ENCODE data around the gene PIP5K1B. TPM values are rescaled to one million over a fixed set of nuclear protein-coding genes. Genes with fewer than 3 reads are reported as not detected.
"Not testable (repeated sequence)": the region's sequence is repeated elsewhere in the genome, so short reads cannot be mapped to it uniquely, and the experiment has no call there.

PIP5K1B gene
- total and polyA plus RNA-seq, 2 donors (not counting 1 experiment from before 2014, with no cell fraction given) = 11.8 to 24.1 TPM

GRCh38 chr9:69047371-69047770 lies 342.3 kb downstream of the PIP5K1B start:
- H3K4me1 ChIP-seq (ENCODE audit: control insufficient read depth in 2 of 2, insufficient read depth in 2 of 2, low read length in 2 of 2) = no peaks in the 10 kb centered on the region
- DNase-seq = no peak
- H2AFZ ChIP-seq (ENCODE audit: insufficient read depth, low read depth, low read length, poor library complexity, severe bottlenecking) = no peak overlapping the region
- no peak for TF ChIP-seq CTCF (IDR thresholded peaks at IDR 0.05)
- no peak for TF ChIP-seq EZH2 (IDR thresholded peaks at IDR 0.05; ENCODE audit: borderline replicate concordance, insufficient read depth, low read depth, low read length, poor library complexity, severe bottlenecking)
- Mint-ChIP-seq H3K27ac (no peak overlapping the region), H3K27me3 (no peaks in the 10 kb centered on the region), H3K9me3 (ENCODE audit: insufficient read depth) (no peaks in the 10 kb centered on the region), H3K4me1 (peaks cover 3% of the 10 kb centered on the region), H3K4me3 (no peak overlapping the region)
- H3K36me3 ChIP-seq (replicated peaks in 1 of 2; ENCODE audit: control extremely low read depth in 1 of 2, control insufficient read depth in 1 of 2, extremely low read depth in 1 of 2, insufficient read depth in 2 of 2, low read length in 1 of 2) = peaks cover 2 to 15% of the 10 kb centered on the region in 2 experiments
- no peak overlapping the region for H3K27ac ChIP-seq (ENCODE audit: low read length in 2 of 2)
- H3K4me2 ChIP-seq (replicated peaks; ENCODE audit: low read depth, low read length, poor library complexity, severe bottlenecking) = no peak overlapping the region
- CTCF ChIA-PET = interaction anchor here (0.8 to 1.4 kb wide), 2 partner anchors 11 to 13 kb away, joined by 3 to 6 read pairs; no protein-coding TSS in a partner anchor
- no peak overlapping the region for H3K4me3 ChIP-seq (ENCODE audit: control extremely low read depth in 1 of 5, extremely low read depth in 1 of 5, insufficient read depth in 1 of 5, low read depth in 2 of 5, low read length in 4 of 5)
- H3K79me2 ChIP-seq (ENCODE audit: control insufficient read depth, insufficient read depth, low read length) = no peaks in the 10 kb centered on the region
- intact Hi-C loops (cut with micrococcal nuclease) = no loop called here
- 30% methylated on average over 4 of the region's 4 CpGs for WGBS (ENCODE audit: insufficient coverage)
- no peak for ATAC-seq (ENCODE audit: low read depth)
- no peaks in the 10 kb centered on the region for H3K9me3 ChIP-seq (ENCODE audit: control extremely low read depth in 1 of 3, control insufficient read depth in 2 of 3, insufficient read depth in 1 of 3, low read length in 2 of 3)
- no peak overlapping the region for H3K9ac ChIP-seq (ENCODE audit: low read length)
- POLR2A ChIA-PET = no interaction called here
- no peaks in the 10 kb centered on the region for H4K20me1 ChIP-seq (ENCODE audit: control insufficient read depth, insufficient read depth, low read length, poor library complexity, severe bottlenecking)
- H3K27me3 ChIP-seq (replicated peaks in 1 of 4; ENCODE audit: control extremely low read depth in 1 of 4, control insufficient read depth in 3 of 4, insufficient read depth in 4 of 4, low read length in 3 of 4) = no peaks in the 10 kb centered on the region

GRCh38 chr9:69049094-69049493 lies 344.1 kb downstream of the PIP5K1B start:
- H3K36me3 ChIP-seq (replicated peaks in 1 of 2; ENCODE audit: control extremely low read depth in 1 of 2, control insufficient read depth in 1 of 2, extremely low read depth in 1 of 2, insufficient read depth in 2 of 2, low read length in 1 of 2) = peaks cover 3 to 20% of the 10 kb centered on the region in 2 experiments
- no peak overlapping the region for H3K4me3 ChIP-seq (ENCODE audit: control extremely low read depth in 1 of 5, extremely low read depth in 1 of 5, insufficient read depth in 1 of 5, low read depth in 2 of 5, low read length in 4 of 5)
- no peaks in the 10 kb centered on the region for H4K20me1 ChIP-seq (ENCODE audit: control insufficient read depth, insufficient read depth, low read length, poor library complexity, severe bottlenecking)
- Mint-ChIP-seq H3K9me3 (ENCODE audit: insufficient read depth) (no peaks in the 10 kb centered on the region), H3K27me3 (no peaks in the 10 kb centered on the region), H3K4me1 (peaks cover 3% of the 10 kb centered on the region), H3K27ac (no peak overlapping the region), H3K4me3 (no peak overlapping the region)
- intact Hi-C loops (cut with micrococcal nuclease) = no loop called here
- H2AFZ ChIP-seq (ENCODE audit: insufficient read depth, low read depth, low read length, poor library complexity, severe bottlenecking) = no peak overlapping the region
- ATAC-seq (ENCODE audit: low read depth) = no peak
- no peaks in the 10 kb centered on the region for H3K27me3 ChIP-seq (replicated peaks in 1 of 4; ENCODE audit: control extremely low read depth in 1 of 4, control insufficient read depth in 3 of 4, insufficient read depth in 4 of 4, low read length in 3 of 4)
- H3K9me3 ChIP-seq (ENCODE audit: control extremely low read depth in 1 of 3, control insufficient read depth in 2 of 3, insufficient read depth in 1 of 3, low read length in 2 of 3) = no peaks in the 10 kb centered on the region
- DNase-seq = no peak
- TF ChIP-seq EZH2 (IDR thresholded peaks at IDR 0.05; ENCODE audit: borderline replicate concordance, insufficient read depth, low read depth, low read length, poor library complexity, severe bottlenecking) (no peak), CTCF (IDR thresholded peaks at IDR 0.05) (no peak)
- no peaks in the 10 kb centered on the region for H3K79me2 ChIP-seq (ENCODE audit: control insufficient read depth, insufficient read depth, low read length)
- no peak overlapping the region for H3K27ac ChIP-seq (ENCODE audit: low read length in 2 of 2)
- CTCF ChIA-PET = interaction anchor here (1.4 kb wide), 1 partner anchor 14 kb away, joined by 4 read pairs; the partner anchor contains the start of gene FXN
- no peak overlapping the region for H3K9ac ChIP-seq (ENCODE audit: low read length)
- no peak overlapping the region for H3K4me2 ChIP-seq (replicated peaks; ENCODE audit: low read depth, low read length, poor library complexity, severe bottlenecking)
- no peaks in the 10 kb centered on the region for H3K4me1 ChIP-seq (ENCODE audit: control insufficient read depth in 2 of 2, insufficient read depth in 2 of 2, low read length in 2 of 2)
- 95% methylated on average over 6 of the region's 6 CpGs for WGBS (ENCODE audit: insufficient coverage)
- POLR2A ChIA-PET = no interaction called here

GRCh38 chr9:69050936-69051335 lies 345.9 kb downstream of the PIP5K1B start:
- H3K4me3 ChIP-seq (ENCODE audit: control extremely low read depth in 1 of 5, extremely low read depth in 1 of 5, insufficient read depth in 1 of 5, low read depth in 2 of 5, low read length in 4 of 5); intact Hi-C loops (cut with micrococcal nuclease); H3K27ac ChIP-seq (ENCODE audit: low read length in 2 of 2); H3K4me2 ChIP-seq (replicated peaks; ENCODE audit: low read depth, low read length, poor library complexity, severe bottlenecking); H3K9ac ChIP-seq (ENCODE audit: low read length); H3K4me3 Mint-ChIP-seq; H3K27ac Mint-ChIP-seq; H2AFZ ChIP-seq (ENCODE audit: insufficient read depth, low read depth, low read length, poor library complexity, severe bottlenecking); H4K20me1 ChIP-seq (ENCODE audit: control insufficient read depth, insufficient read depth, low read length, poor library complexity, severe bottlenecking); ATAC-seq (ENCODE audit: low read depth); H3K9me3 ChIP-seq (ENCODE audit: control extremely low read depth in 1 of 3, control insufficient read depth in 2 of 3, insufficient read depth in 1 of 3, low read length in 2 of 3); POLR2A ChIA-PET; H3K27me3 Mint-ChIP-seq; H3K9me3 Mint-ChIP-seq (ENCODE audit: insufficient read depth); DNase-seq; H3K79me2 ChIP-seq (ENCODE audit: control insufficient read depth, insufficient read depth, low read length); H3K4me1 ChIP-seq (ENCODE audit: control insufficient read depth in 2 of 2, insufficient read depth in 2 of 2, low read length in 2 of 2); H3K27me3 ChIP-seq (replicated peaks in 1 of 4; ENCODE audit: control extremely low read depth in 1 of 4, control insufficient read depth in 3 of 4, insufficient read depth in 4 of 4, low read length in 3 of 4); H3K4me1 Mint-ChIP-seq: not testable (repeated sequence)
- H3K36me3 ChIP-seq (replicated peaks in 1 of 2; ENCODE audit: control extremely low read depth in 1 of 2, control insufficient read depth in 1 of 2, extremely low read depth in 1 of 2, insufficient read depth in 2 of 2, low read length in 1 of 2) = peaks cover 3 to 20% of the 10 kb centered on the region in 2 experiments
- WGBS (ENCODE audit: insufficient coverage) = 100% methylated on average over 3 of the region's 12 CpGs
- CTCF ChIA-PET = interaction anchor here (1.4 kb wide), 1 partner anchor 10 kb away, joined by 4 read pairs; no protein-coding TSS in a partner anchor

Measured in B cell (primary cell).